Neural progenitor cell (in vitro differentiated cells): ENCODE measurements around the gene PEAR1. TPM values are rescaled to one million over a fixed set of nuclear protein-coding genes. Genes with fewer than 3 reads are reported as not detected.

Experiments used
- DNase-seq: peaks from one replicate; pipeline ENCODE4 v3.0.0-alpha.2; 2016; ENCODE audit warnings: low spot score
- H2AFZ ChIP-seq: fragments of 200-600 bp; sonication (generic); replicated peaks from 2 replicates; pipeline ENCODE4 v1.6.1; 2016; ENCODE audit warnings: antibody characterized with exemption
- H3F3A ChIP-seq: fragments of 200-600 bp; sonication (generic); 2 replicates; pipeline ENCODE4 v1.6.1; 2016; ENCODE audit warnings: antibody characterized with exemption, low read depth
- H3K27ac ChIP-seq: fragments of 200-600 bp; sonication (generic); 2 replicates; pipeline ENCODE4 v1.5.1; 2016; ENCODE audit warnings: mild to moderate bottlenecking
- H3K27me3 ChIP-seq: fragments of 200-600 bp; sonication (generic); 2 replicates; pipeline ENCODE4 v1.6.1; 2016; ENCODE audit warnings: mild to moderate bottlenecking, moderate library complexity
- H3K36me3 ChIP-seq: fragments of 200-600 bp; sonication (generic); 2 replicates; pipeline ENCODE4 v1.5.1; 2016
- H3K4me1 ChIP-seq: fragments of 200-600 bp; sonication (generic); 2 replicates; pipeline ENCODE4 v1.6.1; 2016; ENCODE audit warnings: mixed run types
- H3K4me2 ChIP-seq: fragments of 200-600 bp; sonication (generic); 2 replicates; pipeline ENCODE4 v1.6.1; 2016
- H3K4me3 ChIP-seq: fragments of 200-600 bp; sonication (generic); 2 replicates; pipeline ENCODE4 v1.5.1; 2016
- H3K79me2 ChIP-seq: fragments of 200-600 bp; sonication (generic); 2 replicates; pipeline ENCODE4 v1.6.1; 2016; ENCODE audit warnings: low read depth
- H3K9ac ChIP-seq: fragments of 200-600 bp; sonication (generic); 2 replicates; pipeline ENCODE4 v1.6.1; 2016
- H3K9me3 ChIP-seq: fragments of 200-600 bp; sonication (generic); 2 replicates; pipeline ENCODE4 v1.5.1; 2016; ENCODE audit warnings: low read depth
- H4K20me1 ChIP-seq: fragments of 200-600 bp; sonication (generic); 2 replicates; pipeline ENCODE4 v1.6.1; 2016; ENCODE audit warnings: low read depth
- H3K27ac Mint-ChIP-seq: 3 replicates; pipeline ENCODE4 v1.8.0; 2021; ENCODE audit warnings: mixed read lengths
- H3K27me3 Mint-ChIP-seq: 2 replicates; pipeline ENCODE4 v1.8.0; 2022; ENCODE audit warnings: low read depth, mild to moderate bottlenecking, inconsistent platforms, moderate library complexity, mixed read lengths; ENCODE audit not compliant: insufficient read depth
- H3K36me3 Mint-ChIP-seq: 3 replicates; pipeline ENCODE4 v1.8.0; 2021; ENCODE audit warnings: mixed read lengths
- H3K4me1 Mint-ChIP-seq: 3 replicates; pipeline ENCODE4 v1.8.0; 2021; ENCODE audit warnings: mixed read lengths
- H3K4me3 Mint-ChIP-seq: 3 replicates; pipeline ENCODE4 v1.8.0; 2021; ENCODE audit warnings: mild to moderate bottlenecking, moderate library complexity, mixed read lengths
- H3K9me3 Mint-ChIP-seq: 3 replicates; pipeline ENCODE4 v1.8.0; 2020; ENCODE audit warnings: mixed read lengths
- EZH2 ChIP-seq: fragments of 200-600 bp; sonication (generic); IDR thresholded peaks from 2 replicates; pipeline ENCODE4 v1.6.1; 2017; ENCODE audit warnings: antibody characterized with exemption, mild to moderate bottlenecking, moderate library complexity
- EZH2phosphoT487 ChIP-seq: fragments of 200-600 bp; sonication (generic); IDR thresholded peaks from 2 replicates; pipeline ENCODE4 v1.6.1; 2017; ENCODE audit warnings: antibody characterized with exemption
- total RNA-seq: library from RNA; depleted of rRNA; stranded (reverse); fragments of >200 nt; gene quantifications from 2 replicates; pipeline ENCODE4 v1.2.3, GENCODE V29; 2015; ENCODE audit warnings: low replicate concordance
- TF ChIP-seq, protein P1 (sequence below): fragments of 200-600 bp; sonication (generic); IDR thresholded peaks from 2 replicates; pipeline ENCODE4 v1.5.1; 2017; ENCODE audit warnings: antibody characterized with exemption, mild to moderate bottlenecking

The PEAR1 gene
- total RNA-seq, 1 donor from 2014 or later, result not detected

DNA sequence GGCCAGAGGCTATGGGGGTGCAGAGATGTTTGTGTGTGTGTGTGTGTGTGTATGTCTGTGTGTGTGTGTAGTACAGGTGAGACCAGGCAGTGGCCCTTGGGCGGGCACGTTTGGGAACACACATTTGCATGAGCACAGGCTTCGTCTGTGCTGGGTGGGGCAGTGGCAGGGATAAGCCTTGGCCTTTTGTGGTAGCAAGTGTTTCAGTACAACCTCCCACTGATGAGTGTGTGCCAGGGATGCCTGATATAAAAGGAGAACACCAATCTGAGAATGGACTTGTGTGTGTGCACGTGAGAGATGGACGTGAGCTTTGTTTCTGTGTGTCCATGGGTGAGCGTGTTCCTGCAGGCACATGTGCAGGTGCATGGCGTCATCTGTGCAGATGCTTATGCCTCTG, 29.9 kb upstream of the PEAR1 start:
- Histone ChIP-seq H3F3A (peaks cover 27% of the 10 kb centered on the region), H3K4me2 (no peak overlapping the region), H3K36me3 (no peaks in the 10 kb centered on the region), H3K27me3 (peaks cover 74% of the 10 kb centered on the region), H3K79me2 (no peaks in the 10 kb centered on the region), H3K9me3 (no peaks in the 10 kb centered on the region), H3K4me1 (peaks cover 23% of the 10 kb centered on the region), H3K4me3 (no peak overlapping the region), H3K27ac (no peak overlapping the region), H3K9ac (no peak overlapping the region), H4K20me1 (peaks cover 11% of the 10 kb centered on the region), H2AFZ (no peak overlapping the region)
- Mint-ChIP-seq H3K27ac (no peak overlapping the region), H3K36me3 (no peaks in the 10 kb centered on the region), H3K9me3 (no peaks in the 10 kb centered on the region), H3K4me1 (peaks cover 54% of the 10 kb centered on the region), H3K27me3 (peaks cover 52% of the 10 kb centered on the region), H3K4me3 (peak overlapping the region; percentile 2)
- no peak for DNase-seq
- TF ChIP-seq EZH2, result no peak
- TF ChIP-seq EZH2phosphoT487, result no peak
- TF ChIP-seq, protein P1, sequence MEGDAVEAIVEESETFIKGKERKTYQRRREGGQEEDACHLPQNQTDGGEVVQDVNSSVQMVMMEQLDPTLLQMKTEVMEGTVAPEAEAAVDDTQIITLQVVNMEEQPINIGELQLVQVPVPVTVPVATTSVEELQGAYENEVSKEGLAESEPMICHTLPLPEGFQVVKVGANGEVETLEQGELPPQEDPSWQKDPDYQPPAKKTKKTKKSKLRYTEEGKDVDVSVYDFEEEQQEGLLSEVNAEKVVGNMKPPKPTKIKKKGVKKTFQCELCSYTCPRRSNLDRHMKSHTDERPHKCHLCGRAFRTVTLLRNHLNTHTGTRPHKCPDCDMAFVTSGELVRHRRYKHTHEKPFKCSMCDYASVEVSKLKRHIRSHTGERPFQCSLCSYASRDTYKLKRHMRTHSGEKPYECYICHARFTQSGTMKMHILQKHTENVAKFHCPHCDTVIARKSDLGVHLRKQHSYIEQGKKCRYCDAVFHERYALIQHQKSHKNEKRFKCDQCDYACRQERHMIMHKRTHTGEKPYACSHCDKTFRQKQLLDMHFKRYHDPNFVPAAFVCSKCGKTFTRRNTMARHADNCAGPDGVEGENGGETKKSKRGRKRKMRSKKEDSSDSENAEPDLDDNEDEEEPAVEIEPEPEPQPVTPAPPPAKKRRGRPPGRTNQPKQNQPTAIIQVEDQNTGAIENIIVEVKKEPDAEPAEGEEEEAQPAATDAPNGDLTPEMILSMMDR, result no peak

DNA sequence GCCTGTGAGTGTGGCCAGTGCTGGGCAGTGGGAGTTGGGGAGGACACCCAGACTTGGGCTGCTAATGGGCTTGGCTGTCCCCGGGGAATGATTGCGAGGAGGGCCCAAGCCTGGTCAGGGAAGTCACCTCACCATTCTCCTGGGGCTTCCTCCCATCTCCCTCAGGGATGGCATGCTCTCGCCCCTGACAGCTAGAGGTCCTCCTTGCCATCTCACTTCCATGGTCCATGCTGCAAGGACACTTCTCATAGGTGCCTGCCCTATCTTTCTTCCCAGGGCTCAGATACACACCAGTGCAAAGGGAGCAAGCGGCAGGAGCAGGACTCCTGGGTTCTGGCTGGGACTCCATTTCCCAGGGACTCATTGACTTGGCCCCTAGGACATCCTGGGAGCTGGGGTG, 28.7 kb upstream of the PEAR1 start:
- Histone ChIP-seq H3K79me2 (no peaks in the 10 kb centered on the region), H3K4me3 (no peak overlapping the region), H3K27me3 (peaks cover 63% of the 10 kb centered on the region), H3K36me3 (no peaks in the 10 kb centered on the region), H3K27ac (no peak overlapping the region), H3K9ac (no peak overlapping the region), H3K9me3 (no peaks in the 10 kb centered on the region), H3K4me1 (peaks cover 16% of the 10 kb centered on the region), H3K4me2 (no peak overlapping the region), H3F3A (peaks cover 17% of the 10 kb centered on the region), H4K20me1 (peaks cover 3% of the 10 kb centered on the region), H2AFZ (no peak overlapping the region)
- Mint-ChIP-seq H3K36me3 (no peaks in the 10 kb centered on the region), H3K4me1 (peaks cover 55% of the 10 kb centered on the region), H3K27ac (no peak overlapping the region), H3K9me3 (no peaks in the 10 kb centered on the region), H3K27me3 (peaks cover 51% of the 10 kb centered on the region), H3K4me3 (no peak overlapping the region)
- TF ChIP-seq, protein P1, result no peak
- no peak for TF ChIP-seq EZH2phosphoT487
- no peak for TF ChIP-seq EZH2
- DNase-seq, result no peak

DNA sequence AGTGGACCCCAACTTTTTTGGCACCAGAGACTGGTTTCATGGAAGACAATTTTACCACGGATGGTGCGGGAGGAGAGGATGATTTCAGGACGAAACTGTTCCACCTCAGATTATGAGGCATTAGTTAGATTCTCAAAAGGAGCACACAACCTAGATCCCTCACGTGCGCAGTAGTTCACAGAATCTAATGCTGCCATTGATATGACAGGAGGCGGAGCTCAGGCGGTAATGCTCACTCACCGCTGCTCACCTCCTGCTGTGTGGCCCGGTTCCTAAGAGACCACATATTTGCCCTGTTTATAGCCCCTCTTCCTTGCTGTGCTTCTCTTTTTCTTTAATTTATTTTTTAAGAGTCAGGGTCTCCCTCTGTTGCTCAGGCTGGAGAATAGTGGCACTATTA, 28.3 kb upstream of the PEAR1 start:
- no peak for TF ChIP-seq EZH2
- Histone ChIP-seq H3K27ac (no peak overlapping the region), H3K4me1 (peaks cover 14% of the 10 kb centered on the region), H3K9me3 (no peaks in the 10 kb centered on the region), H3K4me2 (no peak overlapping the region), H2AFZ (no peak overlapping the region), H3K27me3 (peaks cover 58% of the 10 kb centered on the region), H3K4me3 (no peak overlapping the region), H3K9ac (no peak overlapping the region), H3K79me2 (no peaks in the 10 kb centered on the region), H3F3A (peaks cover 14% of the 10 kb centered on the region), H3K36me3 (no peaks in the 10 kb centered on the region), H4K20me1 (peaks cover 3% of the 10 kb centered on the region)
- Mint-ChIP-seq H3K4me3 (peak overlapping the region; percentile 16), H3K36me3 (no peaks in the 10 kb centered on the region), H3K9me3 (no peaks in the 10 kb centered on the region), H3K4me1 (peaks cover 54% of the 10 kb centered on the region), H3K27ac (peak overlapping the region; percentile 67), H3K27me3 (peaks cover 49% of the 10 kb centered on the region)
- DNase-seq, result no peak

DNA sequence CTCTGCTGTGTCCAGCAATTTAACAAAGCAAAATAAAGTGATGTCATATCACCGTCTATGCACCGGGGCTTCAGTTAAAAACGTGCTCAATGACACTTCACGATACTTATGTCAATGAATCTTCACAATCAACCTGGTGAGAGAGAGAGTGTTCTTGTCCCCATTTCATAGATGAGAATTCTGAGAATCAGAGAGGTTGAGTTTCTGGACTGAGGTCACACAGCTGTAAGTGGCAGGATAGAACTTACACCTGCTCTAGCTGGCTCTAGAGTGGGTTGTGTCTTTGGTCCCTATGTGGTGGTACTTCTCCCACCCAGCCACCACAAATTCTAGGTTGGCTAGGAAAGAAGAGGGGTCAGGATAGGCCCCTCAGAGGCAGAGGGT, 27.7 kb upstream of the PEAR1 start:
- Mint-ChIP-seq H3K36me3 (no peaks in the 10 kb centered on the region), H3K4me3 (peak overlapping the region; percentile 16), H3K4me1 (peaks cover 55% of the 10 kb centered on the region), H3K9me3 (no peaks in the 10 kb centered on the region), H3K27ac (peak overlapping the region; percentile 67), H3K27me3 (peaks cover 48% of the 10 kb centered on the region)
- H3K4me3 ChIP-seq, result no peak overlapping the region
- H3K9me3 ChIP-seq, result no peaks in the 10 kb centered on the region
- H4K20me1 ChIP-seq, result peaks cover 3% of the 10 kb centered on the region
- peaks cover 53% of the 10 kb centered on the region for H3K27me3 ChIP-seq
- no peak overlapping the region for H2AFZ ChIP-seq
- no peaks in the 10 kb centered on the region for H3K79me2 ChIP-seq
- TF ChIP-seq EZH2phosphoT487 (no peak), EZH2 (no peak)
- TF ChIP-seq, protein P1, result no peak
- H3K36me3 ChIP-seq, result no peaks in the 10 kb centered on the region
- no peak overlapping the region for H3K27ac ChIP-seq
- H3K4me2 ChIP-seq, result no peak overlapping the region
- H3K4me1 ChIP-seq, result peaks cover 10% of the 10 kb centered on the region
- no peak for DNase-seq
- peaks cover 8% of the 10 kb centered on the region for H3F3A ChIP-seq
- no peak overlapping the region for H3K9ac ChIP-seq
